ENCODE data around the gene FOXQ1.
"Not testable (repeated sequence)": the region's sequence is repeated elsewhere in the genome, so short reads cannot be mapped to it uniquely, and the experiment has no call there.

Gene FOXQ1

GRCh38 chr6:1291381-1291780 is 20.5 kb upstream of the FOXQ1 start:
- no peak for DNase-seq

DNA sequence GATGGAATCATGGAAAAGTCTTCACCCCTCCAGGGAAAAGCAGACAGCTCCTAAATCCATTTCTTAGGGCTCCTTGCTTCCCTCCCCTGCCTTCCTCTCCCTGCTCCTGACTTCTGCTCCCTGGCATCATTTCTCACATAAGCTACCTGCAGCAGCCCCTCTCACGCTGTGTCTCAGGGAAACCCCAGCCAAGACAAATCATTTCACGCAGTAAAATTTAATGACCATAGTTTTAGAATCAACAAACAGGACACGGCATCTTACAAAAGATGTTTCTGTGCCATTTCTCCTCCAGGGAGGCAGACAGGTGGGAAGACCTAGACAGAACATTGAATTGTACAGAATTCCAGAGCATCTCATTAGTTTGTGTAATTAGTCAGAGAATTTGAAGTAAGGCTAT is 16.5 kb upstream of the FOXQ1 start:
- DNase-seq: no peak

DNA sequence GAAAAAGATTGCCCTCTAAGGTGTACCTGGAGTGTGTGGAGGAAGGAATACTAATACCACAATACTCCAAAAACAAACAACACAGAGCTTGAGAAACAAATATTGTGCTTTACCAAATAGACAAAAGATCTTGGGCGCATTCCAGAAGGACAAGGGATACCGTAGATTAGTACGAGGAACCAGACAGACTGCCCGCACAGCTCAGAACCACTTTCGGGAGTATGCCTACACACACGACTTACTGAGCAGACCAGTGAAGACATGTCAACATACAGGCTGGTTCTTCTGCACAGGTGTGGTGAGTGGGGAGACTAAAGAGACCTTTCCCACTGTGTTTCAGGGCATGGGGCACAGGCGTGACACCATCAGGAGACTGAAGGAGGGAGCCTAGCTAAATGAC is 15.8 kb upstream of the FOXQ1 start:
- no peak for DNase-seq

DNA sequence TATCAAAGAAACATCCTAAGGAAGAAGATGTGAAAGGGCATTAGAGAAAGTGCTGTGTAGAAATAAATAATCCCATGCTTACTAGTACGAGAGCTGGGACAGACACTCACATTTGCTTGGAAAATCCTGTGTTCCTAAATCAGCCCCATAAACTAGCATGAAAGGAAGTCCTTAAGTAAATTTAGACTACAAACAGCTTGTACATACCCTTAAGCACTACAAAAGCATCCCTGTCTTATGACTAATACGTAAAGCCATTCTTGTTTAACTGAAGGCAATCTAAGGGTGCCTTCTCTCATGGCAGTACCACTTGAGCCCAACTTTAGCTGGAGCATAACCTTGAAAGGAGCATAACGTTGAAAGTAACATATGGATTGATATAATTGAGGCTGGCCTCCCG is 15.4 kb upstream of the FOXQ1 start:
- no peak for DNase-seq

GRCh38 chr6:1297746-1298145 is 14.2 kb upstream of the FOXQ1 start:
- DNase-seq: no peak

- no peak for DNase-seq
Observed at GRCh38 chr6:1298768-1299167, 13.1 kb upstream of the FOXQ1 start.

- DNase-seq: no peak
Observed at GRCh38 chr6:1306133-1306532, 5.8 kb upstream of the FOXQ1 start.

- no peak for DNase-seq
Observed at GRCh38 chr6:1309366-1309765, 2.5 kb upstream of the FOXQ1 start.

- DNase-seq: no peak
Observed at GRCh38 chr6:1310628-1311399, 1.1 kb upstream of the FOXQ1 start.

DNA sequence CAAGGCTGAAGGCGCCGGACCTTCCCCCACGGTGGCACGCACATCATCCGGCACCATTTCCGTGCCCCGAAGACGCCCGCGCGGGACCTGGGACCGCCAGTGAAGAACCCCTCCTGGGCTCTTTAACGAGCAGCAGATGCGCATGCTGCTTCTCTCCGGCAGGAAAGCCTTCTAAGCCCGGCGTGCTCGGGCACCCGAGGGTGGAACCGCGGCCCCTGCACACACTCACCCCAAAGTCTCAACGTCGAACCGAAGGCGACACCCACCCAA is 240 bp downstream of the FOXQ1 start:
- no peak for DNase-seq

DNA sequence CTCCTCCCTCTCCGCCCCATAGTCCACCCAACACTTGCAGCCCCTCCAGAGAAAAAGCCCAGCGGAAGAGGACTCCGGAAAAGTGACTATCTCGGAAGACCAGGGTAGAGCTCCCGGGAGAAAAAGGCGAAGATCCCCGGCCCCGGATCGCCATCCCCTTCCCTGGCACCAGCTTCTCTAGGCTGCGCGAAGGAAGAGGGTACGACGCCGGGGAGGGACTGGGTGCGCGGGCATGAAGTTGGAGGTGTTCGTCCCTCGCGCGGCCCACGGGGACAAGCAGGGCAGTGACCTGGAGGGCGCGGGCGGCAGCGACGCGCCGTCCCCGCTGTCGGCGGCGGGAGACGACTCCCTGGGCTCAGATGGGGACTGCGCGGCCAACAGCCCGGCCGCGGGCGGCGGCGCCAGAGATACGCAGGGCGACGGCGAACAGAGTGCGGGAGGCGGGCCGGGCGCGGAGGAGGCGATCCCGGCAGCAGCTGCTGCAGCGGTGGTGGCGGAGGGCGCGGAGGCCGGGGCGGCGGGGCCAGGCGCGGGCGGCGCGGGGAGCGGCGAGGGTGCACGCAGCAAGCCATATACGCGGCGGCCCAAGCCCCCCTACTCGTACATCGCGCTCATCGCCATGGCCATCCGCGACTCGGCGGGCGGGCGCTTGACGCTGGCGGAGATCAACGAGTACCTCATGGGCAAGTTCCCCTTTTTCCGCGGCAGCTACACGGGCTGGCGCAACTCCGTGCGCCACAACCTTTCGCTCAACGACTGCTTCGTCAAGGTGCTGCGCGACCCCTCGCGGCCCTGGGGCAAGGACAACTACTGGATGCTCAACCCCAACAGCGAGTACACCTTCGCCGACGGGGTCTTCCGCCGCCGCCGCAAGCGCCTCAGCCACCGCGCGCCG is 822 bp downstream of the FOXQ1 start:
- no peak for DNase-seq

DNA sequence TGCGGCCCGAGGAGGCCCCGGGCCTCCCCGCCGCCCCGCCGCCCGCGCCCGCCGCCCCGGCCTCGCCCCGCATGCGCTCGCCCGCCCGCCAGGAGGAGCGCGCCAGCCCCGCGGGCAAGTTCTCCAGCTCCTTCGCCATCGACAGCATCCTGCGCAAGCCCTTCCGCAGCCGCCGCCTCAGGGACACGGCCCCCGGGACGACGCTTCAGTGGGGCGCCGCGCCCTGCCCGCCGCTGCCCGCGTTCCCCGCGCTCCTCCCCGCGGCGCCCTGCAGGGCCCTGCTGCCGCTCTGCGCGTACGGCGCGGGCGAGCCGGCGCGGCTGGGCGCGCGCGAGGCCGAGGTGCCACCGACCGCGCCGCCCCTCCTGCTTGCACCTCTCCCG is 1.5 kb downstream of the FOXQ1 start:
- no peak for DNase-seq

- DNase-seq: no peak
Observed at GRCh38 chr6:1313767-1314503, 2.0 kb downstream of the FOXQ1 start.

- DNase-seq: no peak
Observed at GRCh38 chr6:1314617-1315016, 2.7 kb downstream of the FOXQ1 start.

- no peak for DNase-seq
Observed at GRCh38 chr6:1315201-1315559, 3.3 kb downstream of the FOXQ1 start.

GRCh38 chr6:1315560-1316386 is 3.9 kb downstream of the FOXQ1 start:
- DNase-seq: no peak

- no peak for DNase-seq
Observed at GRCh38 chr6:1316489-1316971, 4.6 kb downstream of the FOXQ1 start.

DNA sequence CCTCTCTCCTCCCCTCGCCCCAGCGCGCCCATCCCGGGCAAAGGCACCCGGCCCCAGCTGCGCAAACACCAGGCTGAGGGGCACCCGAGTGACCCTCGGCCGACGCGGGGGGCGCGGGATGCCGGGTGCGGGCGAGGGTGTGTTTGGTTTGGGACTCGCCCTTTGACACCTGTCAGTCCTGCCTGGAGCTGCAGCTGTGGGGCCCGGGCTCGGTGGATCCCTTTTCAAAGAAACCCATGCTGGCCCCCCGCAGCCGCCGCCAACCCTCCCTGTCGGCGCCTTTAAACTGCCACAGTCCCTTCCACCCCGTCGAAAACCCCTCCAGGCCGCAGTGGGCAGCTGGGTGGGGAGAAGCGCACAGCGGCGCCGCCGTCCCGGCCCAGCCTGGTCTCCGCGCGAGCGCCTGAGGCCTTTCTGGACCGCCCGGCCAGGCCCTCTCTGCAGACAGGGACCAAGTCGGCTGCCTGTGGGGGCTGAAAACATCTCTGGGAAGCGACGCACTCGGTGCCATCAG is 5.5 kb downstream of the FOXQ1 start:
- no peak for DNase-seq

DNA sequence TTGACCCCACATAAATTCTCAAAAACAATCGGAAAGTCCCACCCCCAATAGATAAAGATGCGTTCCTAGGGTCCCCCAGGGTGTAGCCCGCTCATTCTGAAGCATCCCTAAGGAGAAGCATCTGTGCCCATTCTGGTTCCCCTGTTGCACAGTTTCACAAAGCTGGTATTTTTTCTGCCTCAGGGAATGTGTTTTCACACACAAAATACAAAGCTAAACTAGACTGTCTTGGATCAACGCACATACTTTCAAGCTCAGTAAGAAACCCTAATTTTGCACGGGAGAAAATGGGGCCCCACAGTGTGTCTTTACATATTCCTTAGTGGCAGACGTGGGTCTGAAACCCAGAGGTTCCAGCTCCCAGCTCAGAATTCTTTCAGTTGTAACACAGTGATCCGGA is 6.1 kb downstream of the FOXQ1 start:
- DNase-seq: no peak

DNA sequence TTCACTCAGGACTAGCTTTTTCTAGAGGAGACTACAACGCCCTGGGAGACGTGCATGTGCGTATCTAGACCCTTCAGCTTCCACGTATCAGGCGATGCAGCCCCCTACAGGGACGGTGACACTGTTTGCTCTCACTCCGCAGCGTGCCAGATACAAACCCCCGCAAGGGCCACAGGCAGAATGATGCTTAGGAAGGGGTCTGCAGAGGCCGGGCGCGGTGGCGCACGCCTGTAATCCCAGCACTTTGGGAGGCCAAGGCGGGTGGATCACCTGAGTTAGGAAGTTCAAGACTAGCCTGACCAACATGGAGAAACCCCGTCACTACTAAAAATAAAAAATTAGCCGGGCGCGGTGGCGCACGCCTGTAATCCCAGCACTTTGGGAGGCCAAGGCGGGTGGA is 6.7 kb downstream of the FOXQ1 start:
- not testable (repeated sequence) for DNase-seq

- no peak for DNase-seq
Observed at GRCh38 chr6:1321738-1322137, 9.8 kb downstream of the FOXQ1 start.

GRCh38 chr6:1322156-1322555 is 10.3 kb downstream of the FOXQ1 start:
- no peak for DNase-seq

All from NCI-H1092 (cell line).